ENCODE measurements around the gene LIPF.

DNA sequence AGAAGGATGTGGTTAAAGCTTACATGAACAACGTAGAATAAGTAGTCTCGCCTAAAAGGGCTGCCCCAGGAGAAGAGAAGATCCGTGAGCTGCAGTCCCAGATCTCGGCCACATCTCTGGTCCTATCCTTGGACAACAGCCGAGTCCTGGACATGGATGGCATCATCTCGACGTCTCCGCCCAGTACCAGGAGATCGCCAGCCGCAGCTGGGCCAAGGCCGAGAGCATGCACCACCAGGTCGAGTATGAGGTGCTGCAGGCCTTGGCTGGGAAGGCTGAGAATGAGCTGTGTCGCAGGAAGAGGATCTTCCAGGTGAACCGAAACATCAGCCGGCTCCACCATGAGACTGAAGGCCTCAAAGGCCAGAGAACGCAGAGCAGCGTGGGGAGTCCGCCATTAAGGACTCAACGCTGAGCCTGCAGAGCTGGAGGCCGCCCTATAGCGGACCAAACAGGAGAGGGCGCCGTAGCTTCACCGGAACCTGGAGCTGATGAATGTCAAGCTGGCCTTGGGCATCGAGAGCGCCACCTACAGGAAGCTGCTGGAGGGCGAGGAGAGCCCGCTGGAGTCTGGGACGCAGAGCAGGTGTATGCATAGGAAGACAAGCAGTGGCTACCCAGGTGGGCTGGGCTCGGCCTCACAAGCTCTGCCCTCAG is 64.0 kb downstream of the LIPF start:
- TF ChIP-seq, protein P1, sequence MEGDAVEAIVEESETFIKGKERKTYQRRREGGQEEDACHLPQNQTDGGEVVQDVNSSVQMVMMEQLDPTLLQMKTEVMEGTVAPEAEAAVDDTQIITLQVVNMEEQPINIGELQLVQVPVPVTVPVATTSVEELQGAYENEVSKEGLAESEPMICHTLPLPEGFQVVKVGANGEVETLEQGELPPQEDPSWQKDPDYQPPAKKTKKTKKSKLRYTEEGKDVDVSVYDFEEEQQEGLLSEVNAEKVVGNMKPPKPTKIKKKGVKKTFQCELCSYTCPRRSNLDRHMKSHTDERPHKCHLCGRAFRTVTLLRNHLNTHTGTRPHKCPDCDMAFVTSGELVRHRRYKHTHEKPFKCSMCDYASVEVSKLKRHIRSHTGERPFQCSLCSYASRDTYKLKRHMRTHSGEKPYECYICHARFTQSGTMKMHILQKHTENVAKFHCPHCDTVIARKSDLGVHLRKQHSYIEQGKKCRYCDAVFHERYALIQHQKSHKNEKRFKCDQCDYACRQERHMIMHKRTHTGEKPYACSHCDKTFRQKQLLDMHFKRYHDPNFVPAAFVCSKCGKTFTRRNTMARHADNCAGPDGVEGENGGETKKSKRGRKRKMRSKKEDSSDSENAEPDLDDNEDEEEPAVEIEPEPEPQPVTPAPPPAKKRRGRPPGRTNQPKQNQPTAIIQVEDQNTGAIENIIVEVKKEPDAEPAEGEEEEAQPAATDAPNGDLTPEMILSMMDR (IDR thresholded peaks at IDR 0.05), result no peak
- no peak for TF ChIP-seq POLR2AphosphoS5 (IDR thresholded peaks at IDR 0.05)

All from esophagus muscularis mucosa (tissue), 3 donors.